H9 (cell line): ENCODE data around the gene TTLL4. TPM values are rescaled to one million over a fixed set of nuclear protein-coding genes. Genes with fewer than 3 reads are reported as not detected.

ENCODE experiments used
- DNase-seq: peaks from one replicate; pipeline ENCODE4 v3.0.0-alpha.2; 2017
- H2AFZ ChIP-seq: one replicate; pipeline ENCODE4 v1.6.1; 2013; ENCODE audit warnings: mild to moderate bottlenecking, low read length, control low read depth, moderate library complexity
- H2AK5ac ChIP-seq: 2 replicates; pipeline ENCODE4 v1.6.1; 2013; ENCODE audit warnings: low read length, control low read depth, mixed read lengths; ENCODE audit not compliant: insufficient read length
- H2BK120ac ChIP-seq: one replicate; pipeline ENCODE4 v1.6.1; 2013; ENCODE audit warnings: low read depth, mild to moderate bottlenecking, low read length, control low read depth, inconsistent platforms; ENCODE audit not compliant: poor library complexity, severe bottlenecking
- H2BK12ac ChIP-seq: 2 replicates; pipeline ENCODE4 v1.6.1; 2013; ENCODE audit warnings: low read length, control low read depth, mixed read lengths, low read depth; ENCODE audit not compliant: insufficient read length
- H2BK15ac ChIP-seq: 2 replicates; pipeline ENCODE4 v1.6.1; 2013; ENCODE audit warnings: low read depth, low read length, control low read depth
- H2BK20ac ChIP-seq: one replicate; pipeline ENCODE4 v1.6.1; 2013; ENCODE audit warnings: low read depth, mild to moderate bottlenecking, low read length, control low read depth, inconsistent platforms; ENCODE audit not compliant: poor library complexity, severe bottlenecking
- H2BK5ac ChIP-seq: 2 replicates; pipeline ENCODE4 v1.6.1; 2013; ENCODE audit warnings: low read length, control low read depth, mixed read lengths; ENCODE audit not compliant: insufficient read length
- H3K14ac ChIP-seq: 2 replicates; pipeline ENCODE4 v1.6.1; 2013; ENCODE audit warnings: low read length, control low read depth; ENCODE audit not compliant: insufficient read depth
- H3K18ac ChIP-seq: 2 replicates; pipeline ENCODE4 v1.6.1; 2013; ENCODE audit warnings: low read depth, mild to moderate bottlenecking, mixed read lengths, low read length, control low read depth; ENCODE audit not compliant: insufficient read length
- H3K23ac ChIP-seq: 2 replicates; pipeline ENCODE4 v1.6.1; 2013; ENCODE audit warnings: low read length, control low read depth, mixed read lengths, low read depth; ENCODE audit not compliant: insufficient read length
- H3K23me2 ChIP-seq: 2 replicates; pipeline ENCODE4 v1.6.1; 2013; ENCODE audit warnings: low read depth, mild to moderate bottlenecking, mixed read lengths, low read length, control low read depth; ENCODE audit not compliant: insufficient read length, poor library complexity, severe bottlenecking
- H3K27ac ChIP-seq: 2 replicates; pipeline ENCODE4 v1.5.1; 2013; ENCODE audit warnings: low read length, control low read depth, mixed read lengths, low read depth; ENCODE audit not compliant: insufficient read length
- H3K27me3 ChIP-seq: 2 replicates; pipeline ENCODE4 v1.6.1; 2013; ENCODE audit warnings: low read length, control low read depth, inconsistent platforms; ENCODE audit not compliant: insufficient read depth
- H3K4ac ChIP-seq: 2 replicates; pipeline ENCODE4 v1.6.1; 2013; ENCODE audit warnings: low read depth, mild to moderate bottlenecking, control low read depth, inconsistent platforms, low read length, moderate library complexity
- H3K4me1 ChIP-seq: 2 replicates; pipeline ENCODE4 v1.6.1; 2013; ENCODE audit warnings: low read length, control low read depth, inconsistent platforms; ENCODE audit not compliant: insufficient read depth
- H3K4me2 ChIP-seq: 2 replicates; pipeline ENCODE4 v1.6.1; 2013; ENCODE audit warnings: low read length, control low read depth, mixed read lengths; ENCODE audit not compliant: insufficient read length, insufficient read depth
- H3K56ac ChIP-seq: 2 replicates; pipeline ENCODE4 v1.6.1; 2013; ENCODE audit warnings: low read depth, mild to moderate bottlenecking, mixed read lengths, low read length, control low read depth; ENCODE audit not compliant: insufficient read length
- H3K79me1 ChIP-seq: 2 replicates; pipeline ENCODE4 v1.6.1; 2013; ENCODE audit warnings: low read depth, mild to moderate bottlenecking, moderate library complexity, low read length, control low read depth, inconsistent platforms; ENCODE audit not compliant: insufficient read depth, poor library complexity, severe bottlenecking
- H3K79me2 ChIP-seq: 2 replicates; pipeline ENCODE4 v1.6.1; 2013; ENCODE audit warnings: low read length, control low read depth, inconsistent platforms; ENCODE audit not compliant: insufficient read depth
- H3K9ac ChIP-seq: 2 replicates; pipeline ENCODE4 v1.6.1; 2013; ENCODE audit warnings: low read length, control low read depth, mixed read lengths; ENCODE audit not compliant: insufficient read length; ENCODE audit errors: extremely low read depth
- H3K9me3 ChIP-seq: one replicate; pipeline ENCODE4 v1.6.1; 2013; ENCODE audit warnings: low read depth, low read length, inconsistent platforms; ENCODE audit not compliant: control insufficient read depth
- H3T11ph ChIP-seq: one replicate; pipeline ENCODE4 v1.6.1; 2013; ENCODE audit warnings: mild to moderate bottlenecking, low read length, control low read depth, inconsistent platforms
- H4K20me1 ChIP-seq: one replicate; pipeline ENCODE4 v1.6.1; 2013; ENCODE audit not compliant: control insufficient read depth, insufficient read length, insufficient read depth
- H4K5ac ChIP-seq: 2 replicates; pipeline ENCODE4 v1.6.1; 2013; ENCODE audit warnings: low read depth, mild to moderate bottlenecking, mixed read lengths, low read length, control low read depth; ENCODE audit not compliant: insufficient read length
- H4K8ac ChIP-seq: replicated peaks from 2 replicates; pipeline ENCODE4 v1.6.1; 2013; ENCODE audit warnings: low read length, control low read depth, mixed read lengths, low read depth; ENCODE audit not compliant: insufficient read length
- H4K91ac ChIP-seq: 2 replicates; pipeline ENCODE4 v1.6.1; 2013; ENCODE audit warnings: low read depth, mild to moderate bottlenecking, moderate library complexity, mixed read lengths, low read length, control low read depth; ENCODE audit not compliant: insufficient read length
- H3K27ac Mint-ChIP-seq, 3 experiments: 2 replicates in 2 of 3; 3 replicates in 1 of 3; pipeline ENCODE4 v1.8.0; 2020 to 2021; ENCODE audit warnings: mixed read lengths in 3 of 3, mild to moderate bottlenecking in 1 of 3, moderate library complexity in 1 of 3
- H3K27me3 Mint-ChIP-seq: 2 replicates; pipeline ENCODE4 v1.8.0; 2021; ENCODE audit warnings: low read depth, mild to moderate bottlenecking, moderate library complexity, mixed read lengths
- H3K36me3 Mint-ChIP-seq, 3 experiments: 2 replicates in 2 of 3; 3 replicates in 1 of 3; pipeline ENCODE4 v1.8.0; 2020 to 2021; ENCODE audit warnings: low read depth in 3 of 3, mixed read lengths in 3 of 3; ENCODE audit not compliant: insufficient read depth in 1 of 3
- H3K4me1 Mint-ChIP-seq, 2 experiments: 2 replicates each; pipeline ENCODE4 v1.8.0; 2020; ENCODE audit warnings: mixed read lengths in 2 of 2
- H3K4me3 Mint-ChIP-seq, 2 experiments: 2 replicates in 1 of 2; 3 replicates in 1 of 2; pipeline ENCODE4 v1.8.0; 2020 to 2021; ENCODE audit warnings: mild to moderate bottlenecking in 2 of 2, mixed read lengths in 2 of 2, moderate library complexity in 1 of 2
- H3K9me3 Mint-ChIP-seq, 2 experiments: 2 replicates in 1 of 2; 3 replicates in 1 of 2; pipeline ENCODE4 v1.8.0; 2020; ENCODE audit warnings: mild to moderate bottlenecking in 2 of 2, mixed read lengths in 2 of 2, moderate library complexity in 1 of 2
- WGBS: extraction: QIAGEN DNeasy Blood & Tissue Kit; methylation state at CpG from one replicate; pipeline ENCODE4 v1.1.7; 2013; ENCODE audit warnings: missing lambda C conversion rate, low lambda C conversion rate, mixed read lengths; ENCODE audit not compliant: insufficient read length; ENCODE audit errors: extremely low coverage; 5-methylcytosine and 5-hydroxymethylcytosine counted together
- total RNA-seq: library from RNA; stranded (reverse); gene quantifications from 2 replicates; pipeline ENCODE4 v1.2.1, GENCODE V29; 2021
- TF ChIP-seq, protein P1 (sequence below): fragments of 200-600 bp; sonication (generic); conservative IDR thresholded peaks from 3 replicates; pipeline ENCODE4 v1.8.0; 2021; ENCODE audit warnings: antibody characterized with exemption, mild to moderate bottlenecking

TTLL4 gene
- total RNA-seq, 1 experiment from 2014 or later, result 96.4 TPM

- H3K9me3 Mint-ChIP-seq, result no peaks in the 10 kb centered on the region
- no peak overlapping the region for H2BK20ac ChIP-seq
- no peaks in the 10 kb centered on the region; the same call in 1 of the 2 replicates for H3K4me1 ChIP-seq
- H3K79me2 ChIP-seq, result no peaks in the 10 kb centered on the region
- H2BK12ac ChIP-seq, result no peak overlapping the region
- no peak overlapping the region for H3K4me3 Mint-ChIP-seq
- no peak overlapping the region for H4K8ac ChIP-seq
- no peaks in the 10 kb centered on the region; a peak in 1 of 7 replicates for H3K36me3 Mint-ChIP-seq
- no peak overlapping the region for H4K5ac ChIP-seq
- no peak overlapping the region for H3T11ph ChIP-seq
- TF ChIP-seq, protein P1, sequence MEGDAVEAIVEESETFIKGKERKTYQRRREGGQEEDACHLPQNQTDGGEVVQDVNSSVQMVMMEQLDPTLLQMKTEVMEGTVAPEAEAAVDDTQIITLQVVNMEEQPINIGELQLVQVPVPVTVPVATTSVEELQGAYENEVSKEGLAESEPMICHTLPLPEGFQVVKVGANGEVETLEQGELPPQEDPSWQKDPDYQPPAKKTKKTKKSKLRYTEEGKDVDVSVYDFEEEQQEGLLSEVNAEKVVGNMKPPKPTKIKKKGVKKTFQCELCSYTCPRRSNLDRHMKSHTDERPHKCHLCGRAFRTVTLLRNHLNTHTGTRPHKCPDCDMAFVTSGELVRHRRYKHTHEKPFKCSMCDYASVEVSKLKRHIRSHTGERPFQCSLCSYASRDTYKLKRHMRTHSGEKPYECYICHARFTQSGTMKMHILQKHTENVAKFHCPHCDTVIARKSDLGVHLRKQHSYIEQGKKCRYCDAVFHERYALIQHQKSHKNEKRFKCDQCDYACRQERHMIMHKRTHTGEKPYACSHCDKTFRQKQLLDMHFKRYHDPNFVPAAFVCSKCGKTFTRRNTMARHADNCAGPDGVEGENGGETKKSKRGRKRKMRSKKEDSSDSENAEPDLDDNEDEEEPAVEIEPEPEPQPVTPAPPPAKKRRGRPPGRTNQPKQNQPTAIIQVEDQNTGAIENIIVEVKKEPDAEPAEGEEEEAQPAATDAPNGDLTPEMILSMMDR, result no peak
- peaks cover under 1% of the 10 kb centered on the region; the same call in 1 of the 2 replicates for H3K27me3 ChIP-seq
- no CpG with 5 or more reads among the region's 4 CpGs for WGBS
- H2BK15ac ChIP-seq, result no peak overlapping the region
- no peaks in the 10 kb centered on the region for H3K79me1 ChIP-seq
- H3K9me3 ChIP-seq, result no peaks in the 10 kb centered on the region
- no peak overlapping the region for H3K4me2 ChIP-seq
- H3K23me2 ChIP-seq, result no peaks in the 10 kb centered on the region
- no peak for DNase-seq
- no peak overlapping the region for H2BK120ac ChIP-seq
- no peak overlapping the region for H2BK5ac ChIP-seq
- no peak overlapping the region for H2AFZ ChIP-seq
- H3K4me1 Mint-ChIP-seq, result peaks cover 22 to 33% of the 10 kb centered on the region in 2 experiments
- H3K14ac ChIP-seq, result no peak overlapping the region
- no peak overlapping the region for H4K91ac ChIP-seq
- no peaks in the 10 kb centered on the region for H4K20me1 ChIP-seq
- no peak overlapping the region for H3K27ac Mint-ChIP-seq
- no peak overlapping the region for H3K18ac ChIP-seq
- no peak overlapping the region for H3K9ac ChIP-seq
- H3K56ac ChIP-seq, result no peak overlapping the region
- no peak overlapping the region for H2AK5ac ChIP-seq
- peaks cover 3% of the 10 kb centered on the region; the same call in 1 of the 2 replicates for H3K27me3 Mint-ChIP-seq
- H3K4ac ChIP-seq, result no peak overlapping the region
- no peak overlapping the region for H3K23ac ChIP-seq
- no peak overlapping the region for H3K27ac ChIP-seq
These were observed 86.1 kb downstream of the TTLL4 start for GRCh38 chr2:218796691-218797090.
